K562 (cell line): ENCODE measurements around the gene ITGA7. TPM values are rescaled to one million over a fixed set of nuclear protein-coding genes. Genes with fewer than 3 reads are reported as not detected.

ENCODE experiments used
- ATAC-seq: fragments of 200-7000 bp; cut with Tn5 transposase; 3 replicates; pipeline ENCODE4 v1.9.1; 2020; ENCODE audit warnings: moderate library complexity
- BruUV-seq: library from RNA; stranded (reverse); fragments of 400-500 nt; replicated peaks from 2 replicates; lab custom pipeline; 2021; lab: Mats Ljungman, UMichigan
- CTCF ChIA-PET: fragments of 300-600 bp; formaldehyde crosslinking; extraction: SDS; loops from one replicate; lab custom pipeline; 2021; ENCODE audit warnings: low intra/inter-chr PET ratio; lab: Yijun Ruan, JAX
- POLR2A ChIA-PET: fragments of 300-600, 350-650 bp; sonication (Branson Sonifier 250); formaldehyde crosslinking; extraction: SDS; loops from one replicate; lab custom pipeline; 2021; ENCODE audit warnings: antibody characterized with exemption, inconsistent platforms; lab: Yijun Ruan, JAX
- DNase-seq, 4 experiments: peaks; one replicate each; pipeline versions ENCODE4 v3.0.0 to v3.0.0-alpha.2; 2011 to 2018; ENCODE audit warnings: low spot score in 3 of 4, mixed read lengths in 3 of 4; ENCODE audit errors: extremely low read depth in 1 of 4
- FAIRE-seq: peaks from 2 replicates; lab custom pipeline; 2011; peaks lifted over from hg19 to GRCh38; lab: Jason Lieb, UNC
- H2AFZ ChIP-seq: 2 replicates; pipeline ENCODE4 v1.6.0; 2011; ENCODE audit warnings: low read depth, low read length, control low read depth, inconsistent platforms
- H3K27ac ChIP-seq: fragments of 200-600 bp; 3 replicates; pipeline ENCODE4 v1.8.0; 2011; ENCODE audit warnings: low read depth, mild to moderate bottlenecking, control low read depth, inconsistent platforms, low read length, moderate library complexity, mixed read lengths; ENCODE audit errors: extremely low read depth
- H3K27me3 ChIP-seq, 2 experiments: fragments of 300-600 bp in 1 of 2; 2 replicates in 1 of 2; 3 replicates in 1 of 2; pipeline versions ENCODE4 v1.6.0 to v1.8.0; 2011; ENCODE audit warnings: inconsistent platforms in 2 of 2, low read length in 2 of 2, mild to moderate bottlenecking in 1 of 2, mixed read lengths in 1 of 2, moderate library complexity in 1 of 2; ENCODE audit not compliant: control insufficient read depth in 2 of 2, insufficient read depth in 2 of 2
- H3K36me3 ChIP-seq: fragments of 300-600 bp; 3 replicates; pipeline ENCODE4 v1.8.0; 2011; ENCODE audit warnings: mild to moderate bottlenecking, low read length, inconsistent platforms; ENCODE audit not compliant: control insufficient read depth, insufficient read depth
- H3K4me1 ChIP-seq, 2 experiments: fragments of 200-600 bp in 1 of 2; replicated peaks in 1 of 2; 2 replicates in 1 of 2; 3 replicates in 1 of 2; pipeline versions ENCODE4 v1.5.1 to v1.8.0; 2011; ENCODE audit warnings: inconsistent platforms in 2 of 2, low read length in 2 of 2, mild to moderate bottlenecking in 1 of 2, mixed read lengths in 1 of 2, moderate library complexity in 1 of 2; ENCODE audit not compliant: control insufficient read depth in 2 of 2, insufficient read depth in 2 of 2
- H3K4me2 ChIP-seq: 2 replicates; pipeline ENCODE4 v1.6.1; 2011; ENCODE audit warnings: low read length, control low read depth, inconsistent platforms, mixed read lengths; ENCODE audit not compliant: insufficient read depth
- H3K4me3 ChIP-seq: fragments of 200-600 bp; sonication (generic), shearing (Covaris generic); 2 replicates; pipeline ENCODE4 v1.5.1; 2016; ENCODE audit warnings: control low read depth, inconsistent platforms
- H3K79me2 ChIP-seq: fragments of 200-600 bp; 3 replicates; pipeline ENCODE4 v1.8.0; 2011; ENCODE audit warnings: low read length, inconsistent platforms; ENCODE audit not compliant: control insufficient read depth, insufficient read depth
- H3K9ac ChIP-seq, 2 experiments: 2 replicates each; pipeline versions ENCODE4 v1.6.0 to v1.6.1; 2011; ENCODE audit warnings: low read depth in 2 of 2, low read length in 2 of 2, control low read depth in 1 of 2, inconsistent platforms in 1 of 2, mild to moderate bottlenecking in 1 of 2, mixed read lengths in 1 of 2; ENCODE audit not compliant: insufficient read depth in 1 of 2
- H3K9me1 ChIP-seq: one replicate; pipeline ENCODE4 v1.6.0; 2011; ENCODE audit warnings: inconsistent platforms, mild to moderate bottlenecking, low read length, moderate library complexity; ENCODE audit not compliant: control insufficient read depth, insufficient read depth
- H3K9me3 ChIP-seq: replicated peaks from 2 replicates; pipeline ENCODE4 v1.5.1; 2011; ENCODE audit warnings: low read depth, low read length, inconsistent platforms; ENCODE audit not compliant: control insufficient read depth, insufficient read depth
- H4K20me1 ChIP-seq: replicated peaks from 2 replicates; pipeline ENCODE4 v1.6.1; 2011; ENCODE audit warnings: low read length, inconsistent platforms, mixed read lengths; ENCODE audit not compliant: control insufficient read depth, insufficient read depth
- BCOR ChIP-seq: fragments of 450-650 bp; IDR thresholded peaks from 2 replicates; pipeline ENCODE4 v1.6.1; 2016
- CBX1 ChIP-seq: sonication (generic); IDR thresholded peaks from 2 replicates; pipeline ENCODE4 v1.6.1; 2016; ENCODE audit warnings: antibody characterized with exemption, low read depth, mild to moderate bottlenecking
- GABPB1 ChIP-seq: sonication (generic); formaldehyde crosslinking; IDR thresholded peaks from 2 replicates; pipeline ENCODE4 v1.8.0; 2022; ENCODE audit warnings: mild to moderate bottlenecking, missing genetic modification reagents
- HDAC2 ChIP-seq: fragments of 450-650 bp; IDR thresholded peaks from 2 replicates; pipeline ENCODE4 v1.6.1; 2016; ENCODE audit warnings: mild to moderate bottlenecking
- HNRNPLL ChIP-seq: fragments of 200-400 bp; formaldehyde crosslinking; IDR thresholded peaks from 2 replicates; pipeline ENCODE4 v1.6.1; 2017; ENCODE audit warnings: low read length, low read depth, mild to moderate bottlenecking; ENCODE audit not compliant: poor library complexity, severe bottlenecking
- KDM5B ChIP-seq: fragments of 200-600 bp; sonication (generic); IDR thresholded peaks from 2 replicates; pipeline ENCODE4 v1.6.1; 2012; ENCODE audit warnings: low read depth, mild to moderate bottlenecking, moderate library complexity, low read length, control low read depth, inconsistent platforms; ENCODE audit not compliant: insufficient replicate concordance
- MTA3 ChIP-seq: fragments of 450-650 bp; formaldehyde crosslinking; IDR thresholded peaks from 2 replicates; pipeline ENCODE4 v1.6.1; 2017; ENCODE audit warnings: mild to moderate bottlenecking, borderline replicate concordance
- NFRKB ChIP-seq: fragments of 450-650 bp; IDR thresholded peaks from 2 replicates; pipeline ENCODE4 v1.6.1; 2016; ENCODE audit warnings: low read depth
- NRF1 ChIP-seq, 2 experiments: fragments of 450-650 bp; IDR thresholded peaks in 1 of 2; conservative IDR thresholded peaks in 1 of 2; 2 replicates each; pipeline ENCODE4 v1.6.1; 2014; ENCODE audit warnings: mild to moderate bottlenecking in 2 of 2
- PHF8 ChIP-seq: fragments of 200-600 bp; sonication (generic); IDR thresholded peaks from 2 replicates; pipeline ENCODE4 v1.6.1; 2012; ENCODE audit warnings: mixed run types, mild to moderate bottlenecking, inconsistent platforms, low read length, moderate library complexity, borderline replicate concordance
- POLR2G ChIP-seq: fragments of 200-400 bp; formaldehyde crosslinking; IDR thresholded peaks from 2 replicates; pipeline ENCODE4 v1.6.1; 2017; ENCODE audit warnings: low read depth, mild to moderate bottlenecking, antibody characterized with exemption, low read length, moderate library complexity
- SIN3B ChIP-seq: fragments of 450-650 bp; IDR thresholded peaks from 2 replicates; pipeline ENCODE4 v1.6.1; 2017; ENCODE audit warnings: low read depth, mild to moderate bottlenecking, moderate library complexity
- SMARCA5 ChIP-seq: fragments of 450-650 bp; IDR thresholded peaks from 2 replicates; pipeline ENCODE4 v1.6.1; 2016
- TBP ChIP-seq: optimal IDR thresholded peaks from 2 replicates; pipeline ENCODE3; 2011; ENCODE audit warnings: low read depth, low read length, improper control_type of control experiment
- ZBTB11 ChIP-seq, 3 experiments: fragments of 200-800 bp in 1 of 3; fragments of 250-450 bp in 1 of 3; fragments of 450-650 bp in 1 of 3; sonication (Bioruptor Pico) in 1 of 3; sonication (Bioruptor generic) in 1 of 3; formaldehyde crosslinking in 1 of 3; IDR thresholded peaks; 2 replicates each; pipeline versions ENCODE4 v1.6.1 to v1.8.0; 2016 to 2022; ENCODE audit warnings: mild to moderate bottlenecking in 2 of 3, missing genetic modification characterization in 2 of 3, missing compliant biosample characterization in 1 of 3, moderate library complexity in 1 of 3
- ZNF124 ChIP-seq: sonication (generic); formaldehyde crosslinking; IDR thresholded peaks from 2 replicates; pipeline ENCODE4 v1.8.1; 2022; ENCODE audit warnings: missing genetic modification reagents
- ZNF239 ChIP-seq: fragments of 250-450 bp; sonication (Bioruptor Pico); IDR thresholded peaks from 2 replicates; pipeline ENCODE4 v1.4.0; 2020; ENCODE audit warnings: mild to moderate bottlenecking
- WGBS: fragments of 100-300 bp; shearing (Covaris generic); methylation state at CpG from one replicate; pipeline ENCODE4 v1.1.6; 2016; ENCODE audit warnings: low coverage, mixed read lengths; ENCODE audit not compliant: insufficient coverage; ENCODE audit errors: missing lambda C conversion rate; 5-methylcytosine and 5-hydroxymethylcytosine counted together
- in situ Hi-C: fragments of 300-500 bp; cut with MboI; formaldehyde crosslinking; loops from 4 replicates; pipeline ENCODE4 v1.15.0; 2018; ENCODE audit warnings: inconsistent platforms, mixed read lengths
- intact Hi-C: fragments of 100-400 bp; cut with micrococcal nuclease; formaldehyde crosslinking; loops from 2 replicates; pipeline ENCODE4 v1.14.2; 2022
- polyA plus RNA-seq, 8 experiments: library from polyadenylated mRNA; depleted of rRNA in 4 of 8; stranded (reverse) in 5 of 8; unstranded in 3 of 8; fragments of >200 nt; fragmentation: Nextera tagmentation in 2 of 8; fragmentation: Illumina TruSeq in 1 of 8; extraction: Ambion mirVana in 2 of 8; extraction: Trizol in 1 of 8; gene quantifications; 2 replicates each; pipeline versions ENCODE4 v1.2.1 to v1.2.3, GENCODE V29; 2011 to 2014; ENCODE audit warnings: inconsistent platforms in 1 of 8, missing spikeins in 1 of 8
- total RNA-seq, 7 experiments: library from RNA; depleted of rRNA in 6 of 7; stranded (reverse); fragments of >200 nt in 6 of 7; fragmentation: Illumina TruSeq in 2 of 7; extraction: Trizol in 2 of 7; gene quantifications; 2 replicates each; pipeline versions ENCODE4 v1.2.1 to v1.2.3, GENCODE V29; 2011 to 2021; ENCODE audit warnings: low replicate concordance in 1 of 7

Gene ITGA7
- total and polyA plus RNA-seq, 9 of the 15 experiments (the other 6 are each of a cell fraction or from before 2014, with no cell fraction given), result 0.11 to 2.3 (median 0.56) TPM; not detected in 1

- peak; percentile 64 for ATAC-seq
- Histone ChIP-seq H3K36me3 (peaks cover 26% of the 10 kb centered on the region; the same call in 2 of the 3 replicates), H3K27ac (peak overlapping the region; percentile 64), H3K9me3 (no peaks in the 10 kb centered on the region; the same call in 1 of the 2 replicates), H3K9me1 (no peaks in the 10 kb centered on the region), H3K4me1 (peaks cover 33 to 39% of the 10 kb centered on the region in 2 experiments), H3K27me3 (no peaks in the 10 kb centered on the region), H2AFZ (peak overlapping the region; percentile 84), H3K4me2 (peak overlapping the region; percentile 96), H4K20me1 (no peaks in the 10 kb centered on the region), H3K9ac (peak overlapping the region; percentile 67 to 98), H3K79me2 (peaks cover 38% of the 10 kb centered on the region), H3K4me3 (peak overlapping the region; percentile 86)
- DNase-seq, result peak in 2 of 4 experiments; percentile 42 to 76
- ChIA-PET POLR2A (interaction anchor here (0.6 to 4.5 kb wide), 7 partner anchors 11 to 461 kb away, joined by 3 to 44 read pairs (median 3); partner anchors contain the start of gene CD63), CTCF (interaction anchor here (0.6 to 1.1 kb wide), 2 partner anchors 446 to 727 kb away, joined by 3 to 4 read pairs; no protein-coding TSS in a partner anchor)
- FAIRE-seq, result peak; percentile 55
- in situ Hi-C loops, result no loop called here
- BruUV-seq, result TSS peak; percentile 43
- intact Hi-C loops, result loop anchor here (1.0 to 2.0 kb wide), 2 partner anchors 54 to 183 kb away; partner anchors contain the start of gene PYM1
- WGBS, result under 1% methylated on average over 39 of the region's 73 CpGs
- TF ChIP-seq ZNF239 (CRISPR knock-in tag) (no peak), HNRNPLL (peak; percentile 96), SIN3B (0 out of 2 replicates have a peak, but pooled peaks have one; percentile 49), CBX1 (peak; percentile 58; the same call in 1 of the 2 replicates), PHF8 (peak; percentile 32; the same call in 1 of the 2 replicates), MTA3 (0 out of 2 replicates have a peak, but pooled peaks have one; percentile 46), NFRKB (no peak), ZBTB11 (CRISPR knock-in tag; IDR thresholded peaks at IDR 0.05) (peak in 1 of 3 experiments; percentile 58; a peak in 1 of 6 replicates), SMARCA5 (peak; percentile 67; the same call in 1 of the 2 replicates), BCOR (peak; percentile 88), KDM5B (peak; percentile 51), NRF1 (conservative IDR thresholded peaks at IDR 0.05 in 1 of 2, IDR thresholded peaks at IDR 0.05 in 1 of 2) (peak; percentile 63 to 71), ZNF124 (CRISPR knock-in tag) (no peak), POLR2G (peak; percentile 80), GABPB1 (CRISPR knock-in tag) (peak; percentile 57; the same call in 1 of the 2 replicates), TBP (peak; percentile 20), HDAC2 (peak; percentile 72)
These were observed 36.0 kb upstream of the ITGA7 start for GRCh38 chr12:55743406-55744339.
